Breast epithelium (tissue), 3 donors: Measurements from ENCODE around the gene IRF3.
"Not testable (repeated sequence)": the region's sequence is repeated elsewhere in the genome, so short reads cannot be mapped to it uniquely, and the experiment has no call there.

Source experiments
- CTCF ChIP-seq, 3 donors: fragments of 450-650 bp; IDR thresholded peaks; one replicate each; pipeline ENCODE4 v1.5.1; 2016 to 2017; ENCODE audit warnings: antibody characterized with exemption in 3 of 3, mild to moderate bottlenecking in 3 of 3, moderate library complexity in 3 of 3
- POLR2A ChIP-seq: fragments of 450-650 bp; IDR thresholded peaks from one replicate; pipeline ENCODE4 v1.6.1; 2016; ENCODE audit warnings: antibody characterized with exemption, mild to moderate bottlenecking, moderate library complexity
- POLR2AphosphoS5 ChIP-seq, 3 donors: sonication (generic); formaldehyde crosslinking; IDR thresholded peaks; one replicate each; pipeline ENCODE4 v1.6.1; 2017; ENCODE audit warnings: antibody characterized with exemption in 3 of 3

DNA sequence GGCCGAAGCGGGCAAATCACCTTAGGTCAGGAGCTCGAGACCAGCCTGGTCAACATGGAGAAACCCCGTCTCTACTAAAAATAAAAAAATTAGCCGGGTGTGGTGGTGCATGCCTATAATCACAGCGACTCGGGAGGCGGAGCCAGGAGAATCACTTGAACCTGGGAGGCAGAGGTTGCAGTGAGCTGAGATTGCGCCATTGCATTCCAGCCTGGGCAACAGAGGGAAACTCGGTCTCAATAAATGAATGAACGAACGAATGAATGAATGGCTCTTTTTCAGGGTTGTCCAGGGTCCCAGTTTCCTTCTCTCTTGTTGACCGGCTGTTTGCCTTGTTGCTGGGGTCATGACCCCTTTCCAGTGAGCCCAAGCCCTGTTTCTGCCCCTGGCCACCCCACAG lies 47.8 kb downstream of the IRF3 start:
- not testable (repeated sequence) for TF ChIP-seq CTCF (IDR thresholded peaks at IDR 0.05); POLR2A; POLR2AphosphoS5 (IDR thresholded peaks at IDR 0.05)
